Liver (tissue), 3 donors: ENCODE results near the gene THSD4.

ENCODE experiments used
- CTCF ChIP-seq: fragments of 150-350 bp; IDR thresholded peaks from 2 replicates; pipeline ENCODE4 v1.5.1; 2017; ENCODE audit warnings: improper control_type of control experiment, low read depth, low read length; ENCODE audit not compliant: missing input control
- FOXA2 ChIP-seq: IDR thresholded peaks from 2 replicates; pipeline ENCODE4 v1.6.1; 2016; ENCODE audit warnings: antibody characterized with exemption
- HNF4G ChIP-seq: IDR thresholded peaks from 2 replicates; pipeline ENCODE4 v1.6.1; 2016; ENCODE audit warnings: antibody characterized with exemption
- SP1 ChIP-seq: IDR thresholded peaks from 2 replicates; pipeline ENCODE4 v1.6.1; 2018; ENCODE audit warnings: antibody characterized with exemption, mild to moderate bottlenecking
- TAF1 ChIP-seq: conservative IDR thresholded peaks from 2 replicates; pipeline ENCODE4 v1.6.1; 2016; ENCODE audit warnings: antibody characterized with exemption, mild to moderate bottlenecking
- donor health status: healthy.
- donor health status: healthy.

GRCh38 chr15:71452893-71453292 is 337.6 kb downstream of the THSD4 start:
- TF ChIP-seq HNF4G (no peak), CTCF (no peak), TAF1 (no peak), FOXA2 (no peak), SP1 (no peak)
